HG03103 (cell line): ENCODE data around the gene CMC2.

Source experiments
- ATAC-seq: cut with Tn5 transposase; IDR thresholded peaks from one replicate; pipeline ENCODE4 v1.9.1; 2021; ENCODE audit warnings: low read depth; ENCODE audit not compliant: unreplicated experiment

CMC2 gene

GRCh38 chr16:80981103-80981502 lies 25.6 kb downstream of the CMC2 start:
- no peak for ATAC-seq

DNA sequence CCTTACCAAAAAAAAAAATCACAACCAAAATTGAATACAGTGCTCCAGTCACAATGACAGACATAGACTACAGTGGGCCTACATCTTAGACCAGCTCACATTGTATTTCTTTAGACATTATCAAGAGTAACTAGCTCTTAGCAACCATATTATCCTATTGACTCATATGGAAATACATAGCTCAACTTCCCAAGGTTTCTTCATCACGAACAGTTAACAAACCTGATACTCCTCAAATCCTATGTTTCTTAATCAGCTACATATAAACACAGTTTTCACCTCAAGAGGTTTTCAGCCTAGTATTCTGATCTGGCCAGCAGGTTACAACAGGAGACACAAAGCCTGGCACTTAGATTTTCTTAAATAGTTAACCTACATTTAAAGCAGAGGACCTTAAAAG lies 29.7 kb downstream of the CMC2 start:
- no peak for ATAC-seq

DNA sequence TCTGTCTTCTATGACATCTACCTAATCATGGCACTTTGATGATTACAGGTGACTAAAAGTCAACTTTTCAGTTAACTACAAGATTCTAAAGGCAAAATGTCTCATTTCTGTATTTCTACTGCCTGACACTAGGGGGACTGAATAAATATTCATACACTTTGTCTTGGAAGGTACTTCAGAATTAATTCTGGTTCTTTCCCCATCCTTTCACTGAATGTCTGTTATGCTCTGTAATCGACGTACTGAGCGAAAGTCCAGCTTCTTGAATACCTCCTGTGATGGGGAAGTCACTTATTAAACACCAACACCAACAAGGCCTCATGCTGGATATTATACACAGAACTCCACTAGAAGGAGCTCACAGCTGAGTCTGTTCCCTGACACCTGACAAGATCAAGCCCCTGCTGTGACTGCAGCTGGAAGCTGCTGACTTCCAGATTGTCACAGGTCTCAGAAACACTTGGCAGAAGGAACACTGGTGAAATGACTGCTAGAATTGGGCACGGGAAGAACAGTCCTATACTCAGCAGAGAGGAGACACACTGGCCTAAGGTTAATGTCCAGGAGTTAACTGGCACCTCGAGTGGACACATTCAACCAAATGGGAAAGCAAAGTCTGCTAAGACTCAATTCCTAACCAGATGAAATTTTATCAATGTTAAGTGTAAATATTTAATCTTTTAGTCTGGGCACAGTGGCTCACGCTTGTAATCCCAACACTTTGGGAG lies 31.9 kb downstream of the CMC2 start:
- no peak for ATAC-seq

GRCh38 chr16:80973991-80974390 lies 32.7 kb downstream of the CMC2 start:
- ATAC-seq = no peak

DNA sequence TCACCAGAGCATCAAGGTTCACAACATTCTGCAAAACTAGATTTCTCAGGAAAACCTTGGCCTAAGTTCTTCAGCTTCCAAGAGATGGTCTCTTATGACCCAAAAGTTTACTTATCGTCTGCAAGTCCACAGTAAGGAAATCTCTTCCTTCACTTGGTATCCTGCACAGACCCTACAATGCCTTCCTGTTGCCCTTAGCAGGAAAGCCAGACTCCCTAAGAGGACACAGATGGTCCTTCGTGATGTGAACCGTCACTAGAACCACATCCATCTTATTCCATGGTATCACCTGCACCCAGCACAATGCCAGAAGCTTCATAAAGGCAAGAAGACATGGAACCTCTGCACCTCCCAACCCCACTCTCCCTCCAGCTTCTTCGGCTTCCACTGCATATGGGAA lies 34.1 kb downstream of the CMC2 start:
- no peak for ATAC-seq

GRCh38 chr16:80971819-80972218 lies 34.9 kb downstream of the CMC2 start:
- peak; percentile 72 for ATAC-seq

DNA sequence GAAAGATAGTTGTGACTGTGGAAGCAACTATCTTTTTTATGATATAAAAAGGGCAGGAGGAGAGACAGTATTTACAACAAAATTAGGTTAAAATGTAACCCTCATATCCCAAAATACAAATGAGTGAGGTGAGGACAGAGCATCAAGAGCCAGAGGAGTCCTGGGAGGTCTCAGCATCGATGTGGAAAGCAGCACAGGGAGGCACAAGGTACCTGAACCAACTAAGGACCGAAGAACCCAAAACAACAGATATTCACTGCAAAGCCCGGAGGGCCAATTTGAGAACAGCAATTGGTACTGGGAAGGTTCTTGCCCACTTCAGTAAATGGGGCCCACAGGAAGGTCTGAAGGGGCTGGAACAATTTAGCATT lies 37.6 kb downstream of the CMC2 start:
- no peak for ATAC-seq

GRCh38 chr16:80968386-80969113 lies 38.1 kb downstream of the CMC2 start:
- no peak for ATAC-seq

DNA sequence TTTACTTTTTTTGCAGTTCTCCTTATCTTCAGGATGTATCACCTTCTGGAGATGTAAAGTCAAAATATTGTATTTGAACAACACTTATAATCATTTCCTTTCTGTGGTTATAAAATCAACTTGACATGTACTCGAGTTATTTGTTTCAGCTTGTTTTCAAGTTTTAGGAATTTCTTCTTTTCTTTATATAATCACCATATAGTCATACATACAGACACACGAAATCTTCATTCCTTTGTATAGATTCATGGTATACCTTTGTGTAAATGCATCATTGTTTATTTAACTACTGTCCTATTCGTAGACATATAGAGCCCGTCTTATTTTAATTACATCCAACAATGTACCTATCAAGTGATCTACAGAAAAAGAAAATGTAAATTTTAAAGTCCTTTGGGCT lies 40.1 kb downstream of the CMC2 start:
- ATAC-seq = no peak

DNA sequence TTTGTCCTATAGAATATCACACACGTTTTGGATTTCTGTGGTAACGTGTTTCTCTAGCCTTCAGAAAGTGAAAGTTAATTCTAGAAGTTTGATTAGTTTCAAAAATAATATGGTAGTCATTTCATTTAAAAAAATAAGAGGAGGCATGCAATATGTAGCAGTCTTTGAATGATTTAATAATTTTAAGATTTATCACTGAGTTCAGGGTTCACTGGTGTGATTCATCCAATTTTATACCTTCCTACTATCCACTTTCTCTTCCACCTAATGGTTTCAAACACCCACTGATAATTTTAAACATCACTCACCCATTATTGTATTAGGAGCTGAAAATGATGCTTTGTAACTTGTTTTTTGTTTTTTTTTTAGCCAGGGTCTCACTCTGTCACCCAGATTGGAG lies 42.3 kb downstream of the CMC2 start:
- ATAC-seq = no peak

GRCh38 chr16:80962879-80963278 lies 43.8 kb downstream of the CMC2 start:
- no peak for ATAC-seq

DNA sequence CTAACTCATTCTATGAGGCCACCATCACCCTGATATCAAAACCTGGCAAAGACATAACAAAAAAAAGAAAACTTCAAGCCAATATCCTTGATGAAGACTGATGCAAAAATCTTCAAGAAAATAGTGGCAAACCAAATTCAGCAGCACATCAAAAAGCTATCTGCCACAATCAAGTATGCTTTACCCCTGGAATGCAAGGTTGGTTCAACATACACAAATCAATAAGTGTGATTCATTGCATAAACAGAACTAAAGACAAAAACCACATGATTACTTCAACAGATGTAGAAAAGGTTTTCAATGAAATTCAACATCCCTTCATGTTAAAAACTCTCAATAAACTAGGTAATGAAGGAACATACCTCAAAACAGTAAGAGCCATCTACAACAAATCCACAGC lies 48.4 kb downstream of the CMC2 start:
- no peak for ATAC-seq

- ATAC-seq = no peak
Measured at GRCh38 chr16:80954985-80955384, 51.7 kb downstream of the CMC2 start.

DNA sequence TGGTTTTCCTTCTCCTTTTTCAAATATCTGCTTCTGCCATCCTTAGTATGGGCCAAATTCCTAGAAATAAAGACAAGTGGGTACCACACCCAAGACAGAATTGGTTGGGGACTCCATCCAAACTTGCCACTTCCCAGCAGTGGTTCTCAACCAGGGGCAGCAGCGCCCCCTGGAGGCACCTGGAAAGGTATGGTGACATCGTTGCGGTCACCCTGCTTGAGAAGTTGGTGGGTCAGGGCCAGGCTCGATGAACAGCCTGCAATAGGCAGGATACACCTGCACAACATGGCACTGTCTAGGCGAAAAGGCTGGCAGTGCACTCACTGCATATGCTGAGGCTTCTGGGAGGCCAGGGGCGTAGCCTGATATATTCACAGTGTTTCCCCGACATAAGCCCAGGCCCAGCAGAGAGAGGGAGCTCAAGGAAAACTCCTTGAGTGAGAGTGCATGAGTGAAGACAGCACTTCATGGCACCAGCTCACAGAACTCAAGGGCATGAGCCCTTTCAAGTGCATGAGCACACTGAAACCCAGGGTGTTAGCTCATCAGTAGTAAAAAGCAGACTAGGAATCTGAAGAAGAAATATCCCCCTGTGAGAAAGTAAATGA lies 57.7 kb downstream of the CMC2 start:
- ATAC-seq = peak; percentile 70

GRCh38 chr16:80947708-80948625 lies 58.7 kb downstream of the CMC2 start:
- no peak for ATAC-seq

- ATAC-seq = no peak
Measured at GRCh38 chr16:80947239-80947638, 59.4 kb downstream of the CMC2 start.

- no peak for ATAC-seq
Measured at GRCh38 chr16:80946481-80946880, 60.2 kb downstream of the CMC2 start.

- ATAC-seq = no peak
Measured at GRCh38 chr16:80940069-80940856, 66.4 kb downstream of the CMC2 start.

DNA sequence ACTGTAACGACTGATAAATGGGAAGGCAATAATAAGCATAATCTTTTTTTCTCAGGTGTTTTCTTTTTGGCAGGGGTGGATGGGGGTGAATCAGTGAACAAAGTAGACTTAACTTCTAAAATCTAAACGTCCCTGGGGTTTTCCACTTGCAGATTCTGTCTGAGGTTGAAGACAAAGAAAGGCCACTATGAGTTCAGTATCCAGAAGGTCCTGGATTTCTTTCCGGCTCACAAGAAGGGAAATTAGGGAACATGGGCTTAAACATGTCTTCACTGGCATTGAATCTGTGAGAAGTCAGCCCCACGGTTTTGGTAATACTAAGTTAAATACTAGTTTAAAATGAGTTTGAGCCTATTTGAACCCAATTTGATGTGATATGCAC lies 67.8 kb downstream of the CMC2 start:
- ATAC-seq = no peak
